IMR-90 (cell line): ENCODE results near the gene PALLD. TPM values are rescaled to one million over a fixed set of nuclear protein-coding genes. Genes with fewer than 3 reads are reported as not detected.
A peak's percentile ranks its signal among the peaks of the same experiment; 100 is the strongest.

Experiments
- ATAC-seq: fragments of 200-7000 bp; cut with Tn5 transposase; 2 replicates; pipeline ENCODE4 v1.9.1; 2020; ENCODE audit warnings: low read depth, mild to moderate bottlenecking, moderate library complexity
- BruUV-seq: library from RNA; stranded (reverse); fragments of 400-500 nt; replicated peaks from 2 replicates; lab custom pipeline; 2021; lab: Mats Ljungman, UMichigan
- CTCF ChIA-PET: fragments of 300-600 bp; formaldehyde crosslinking; extraction: SDS; loops from one replicate; lab custom pipeline; 2021; ENCODE audit warnings: antibody characterized with exemption; lab: Yijun Ruan, JAX
- POLR2A ChIA-PET: fragments of 300-600 bp; sonication (Branson Sonifier 250); formaldehyde crosslinking; loops from one replicate; lab custom pipeline; 2022; ENCODE audit warnings: antibody characterized with exemption; ENCODE audit not compliant: unreplicated experiment; lab: Charles Lee
- DNase-seq: peaks from one replicate; pipeline ENCODE4 v3.0.0; 2013
- H2AFZ ChIP-seq: replicated peaks from 2 replicates; pipeline ENCODE3; 2013; ENCODE audit warnings: low read length, mild to moderate bottlenecking; ENCODE audit not compliant: poor library complexity
- H2AK5ac ChIP-seq: 2 replicates; pipeline ENCODE4 v1.6.1; 2013; ENCODE audit warnings: low read depth, low read length, inconsistent platforms
- H2AK9ac ChIP-seq: replicated peaks from 2 replicates; pipeline ENCODE3; 2013; ENCODE audit warnings: mild to moderate bottlenecking, low read depth, low read length, moderate library complexity; ENCODE audit not compliant: poor library complexity
- H2BK120ac ChIP-seq: 2 replicates; pipeline ENCODE4 v1.6.1; 2013; ENCODE audit warnings: low read depth, low read length, inconsistent platforms
- H2BK15ac ChIP-seq: 3 replicates; pipeline ENCODE4 v1.6.1; 2013; ENCODE audit warnings: low read depth, low read length, inconsistent platforms
- H2BK20ac ChIP-seq: 2 replicates; pipeline ENCODE4 v1.6.1; 2013; ENCODE audit warnings: low read depth, mild to moderate bottlenecking, inconsistent platforms, low read length, moderate library complexity
- H2BK5ac ChIP-seq: 2 replicates; pipeline ENCODE4 v1.6.1; 2013; ENCODE audit warnings: mild to moderate bottlenecking, low read depth, low read length, inconsistent platforms; ENCODE audit not compliant: poor library complexity, severe bottlenecking
- H3K14ac ChIP-seq: replicated peaks from 2 replicates; pipeline ENCODE4 v1.6.1; 2013; ENCODE audit warnings: low read depth, low read length, inconsistent platforms
- H3K18ac ChIP-seq: 2 replicates; pipeline ENCODE4 v1.6.1; 2013; ENCODE audit warnings: low read depth, low read length, control low read depth
- H3K23ac ChIP-seq: 2 replicates; pipeline ENCODE4 v1.6.1; 2013; ENCODE audit warnings: low read depth, low read length, inconsistent platforms
- H3K27ac ChIP-seq: 2 replicates; pipeline ENCODE4 v1.5.1; 2013; ENCODE audit warnings: mild to moderate bottlenecking, control low read depth, low read length; ENCODE audit not compliant: insufficient read depth
- H3K27me3 ChIP-seq: 2 replicates; pipeline ENCODE4 v1.6.1; 2013; ENCODE audit warnings: low read length; ENCODE audit not compliant: control insufficient read depth, insufficient read depth
- H3K36me3 ChIP-seq: 2 replicates; pipeline ENCODE4 v1.6.1; 2013; ENCODE audit warnings: low read length, mixed read lengths; ENCODE audit not compliant: control insufficient read depth, insufficient read depth
- H3K4ac ChIP-seq: 2 replicates; pipeline ENCODE4 v1.6.1; 2013; ENCODE audit warnings: low read depth, low read length, inconsistent platforms
- H3K4me1 ChIP-seq: 2 replicates; pipeline ENCODE4 v1.6.1; 2013; ENCODE audit warnings: low read length, mixed read lengths; ENCODE audit not compliant: control insufficient read depth, insufficient read depth
- H3K4me2 ChIP-seq: 2 replicates; pipeline ENCODE4 v1.6.1; 2013; ENCODE audit warnings: low read depth, mild to moderate bottlenecking, control low read depth, low read length, moderate library complexity
- H3K4me3 ChIP-seq: 2 replicates; pipeline ENCODE4 v1.5.1; 2013; ENCODE audit warnings: low read depth, mild to moderate bottlenecking, control low read depth, low read length, moderate library complexity; ENCODE audit not compliant: insufficient read depth
- H3K56ac ChIP-seq: 2 replicates; pipeline ENCODE4 v1.6.1; 2013; ENCODE audit warnings: low read length, inconsistent platforms; ENCODE audit not compliant: insufficient read depth; ENCODE audit errors: extremely low read depth
- H3K79me1 ChIP-seq, 2 experiments: 2 replicates each; pipeline ENCODE4 v1.6.1; 2013; ENCODE audit warnings: low read length in 2 of 2, inconsistent platforms in 1 of 2, low read depth in 1 of 2
- H3K9ac ChIP-seq: 2 replicates; pipeline ENCODE4 v1.6.1; 2013; ENCODE audit warnings: low read depth, low read length, control low read depth
- H3K9me1 ChIP-seq: 2 replicates; pipeline ENCODE4 v1.6.1; 2013; ENCODE audit warnings: low read length, inconsistent platforms; ENCODE audit not compliant: insufficient read depth
- H3K9me3 ChIP-seq: 2 replicates; pipeline ENCODE4 v1.6.1; 2013; ENCODE audit warnings: low read length; ENCODE audit not compliant: control insufficient read depth, insufficient read depth
- H4K20me1 ChIP-seq: 2 replicates; pipeline ENCODE4 v1.6.1; 2013; ENCODE audit warnings: low read length, inconsistent platforms; ENCODE audit not compliant: insufficient read depth
- H4K5ac ChIP-seq: 2 replicates; pipeline ENCODE4 v1.6.1; 2013; ENCODE audit warnings: mild to moderate bottlenecking, low read depth, low read length, control low read depth
- H4K8ac ChIP-seq, 2 experiments: 2 replicates each; pipeline ENCODE4 v1.6.1; 2013; ENCODE audit warnings: low read depth in 2 of 2, low read length in 2 of 2, control low read depth in 1 of 2, inconsistent platforms in 1 of 2
- H4K91ac ChIP-seq: 2 replicates; pipeline ENCODE4 v1.6.1; 2013; ENCODE audit warnings: low read depth, low read length, inconsistent platforms; ENCODE audit not compliant: insufficient read depth
- BHLHE40 ChIP-seq: fragments of 150-350 bp; IDR thresholded peaks from 2 replicates; pipeline ENCODE4 v1.6.1; 2016; ENCODE audit warnings: mild to moderate bottlenecking, low read depth, low read length
- CEBPB ChIP-seq: IDR thresholded peaks from 2 replicates; pipeline ENCODE4 v1.6.1; 2012; ENCODE audit warnings: low read depth, low read length, improper control_type of control experiment
- CHD1 ChIP-seq: IDR thresholded peaks from 2 replicates; pipeline ENCODE4 v1.6.1; 2012; ENCODE audit warnings: low read depth, low read length, improper control_type of control experiment
- FOS ChIP-seq: fragments of 150-350 bp; IDR thresholded peaks from 2 replicates; pipeline ENCODE4 v1.6.1; 2016; ENCODE audit warnings: low read depth, low read length
- MAFK ChIP-seq: IDR thresholded peaks from 2 replicates; pipeline ENCODE4 v1.6.1; 2012; ENCODE audit warnings: low read depth, low read length, improper control_type of control experiment
- MAZ ChIP-seq: IDR thresholded peaks from 2 replicates; pipeline ENCODE4 v1.6.1; 2012; ENCODE audit warnings: low read depth, mild to moderate bottlenecking, low read length, improper control_type of control experiment, moderate library complexity, borderline replicate concordance
- MXI1 ChIP-seq: IDR thresholded peaks from 2 replicates; pipeline ENCODE4 v1.6.1; 2012; ENCODE audit warnings: low read depth, mild to moderate bottlenecking, low read length, moderate library complexity, borderline replicate concordance
- NFE2L2 ChIP-seq: fragments of 150-350 bp; IDR thresholded peaks from 2 replicates; pipeline ENCODE4 v1.6.1; 2016; ENCODE audit warnings: low read depth, mild to moderate bottlenecking, low read length
- POLR2A ChIP-seq: IDR thresholded peaks from 2 replicates; pipeline ENCODE4 v1.6.1; 2012; ENCODE audit warnings: mild to moderate bottlenecking, low read depth, low read length
- RAD21 ChIP-seq: IDR thresholded peaks from 2 replicates; pipeline ENCODE4 v1.6.1; 2012; ENCODE audit warnings: low read length, improper control_type of control experiment
- RCOR1 ChIP-seq: IDR thresholded peaks from 2 replicates; pipeline ENCODE4 v1.6.1; 2012; ENCODE audit warnings: mild to moderate bottlenecking, low read length, improper control_type of control experiment; ENCODE audit not compliant: insufficient replicate concordance
- RFX5 ChIP-seq: IDR thresholded peaks from 2 replicates; pipeline ENCODE4 v1.8.0; 2012; ENCODE audit warnings: low read depth, mild to moderate bottlenecking, low read length, moderate library complexity
- SMC3 ChIP-seq: fragments of 150-350 bp; IDR thresholded peaks from 2 replicates; pipeline ENCODE4 v1.6.1; 2016; ENCODE audit warnings: low read depth, mild to moderate bottlenecking, antibody characterized with exemption, low read length, moderate library complexity
- WGBS, 2 experiments: methylation state at CpG; one replicate each; pipeline versions ENCODE4 v1.1.5 to v1.1.7; 2013; ENCODE audit warnings: missing lambda C conversion rate in 2 of 2; ENCODE audit not compliant: insufficient read length in 1 of 2; ENCODE audit errors: extremely low coverage in 2 of 2; 5-methylcytosine and 5-hydroxymethylcytosine counted together
- dilution Hi-C: fragments of 300-500 bp; cut with HindIII; formaldehyde crosslinking; loops from one replicate; pipeline ENCODE4 v1.14.3; 2018; ENCODE audit warnings: low sequenced_read_pairs; ENCODE audit not compliant: unreplicated experiment
- in situ Hi-C: fragments of 300-500 bp; cut with MboI; formaldehyde crosslinking; loops from 3 replicates; pipeline ENCODE4 v1.14.3; 2019; ENCODE audit warnings: low sequenced_read_pairs, inconsistent platforms, mixed read lengths
- intact Hi-C: fragments of 100-400 bp; cut with micrococcal nuclease; formaldehyde crosslinking; loops from 2 replicates; pipeline ENCODE4 v1.10.0; 2022
- polyA plus RNA-seq, 3 experiments: library from polyadenylated mRNA; depleted of rRNA; stranded (reverse); fragments of >200 nt; gene quantifications; 2 replicates each; pipeline ENCODE4 v1.2.3, GENCODE V29; 2012; ENCODE audit warnings: low replicate concordance in 1 of 3
- total RNA-seq: library from RNA; depleted of rRNA; stranded (reverse); fragments of >200 nt; gene quantifications from 2 replicates; pipeline ENCODE4 v1.2.3, GENCODE V29; 2012
- TF ChIP-seq, protein P1 (sequence below): conservative IDR thresholded peaks from 2 replicates; pipeline ENCODE4 v1.5.1; 2012; ENCODE audit warnings: mild to moderate bottlenecking, low read depth, low read length, improper control_type of control experiment
- TF ChIP-seq, protein P2 (sequence below): fragments of 150-350 bp; IDR thresholded peaks from 2 replicates; pipeline ENCODE4 v1.6.1; 2017; ENCODE audit warnings: mild to moderate bottlenecking, antibody characterized with exemption, low read length, low read depth
- TF ChIP-seq, protein P3 (sequence below): fragments of 150-350 bp; IDR thresholded peaks from 2 replicates; pipeline ENCODE4 v1.6.1; 2016; ENCODE audit warnings: low read depth, mild to moderate bottlenecking, low read length, moderate library complexity, borderline replicate concordance

PALLD gene
- total and polyA plus RNA-seq, 2 of the 4 experiments (the other 2 are of a cell fraction), result 91.0 to 91.9 TPM

DNA sequence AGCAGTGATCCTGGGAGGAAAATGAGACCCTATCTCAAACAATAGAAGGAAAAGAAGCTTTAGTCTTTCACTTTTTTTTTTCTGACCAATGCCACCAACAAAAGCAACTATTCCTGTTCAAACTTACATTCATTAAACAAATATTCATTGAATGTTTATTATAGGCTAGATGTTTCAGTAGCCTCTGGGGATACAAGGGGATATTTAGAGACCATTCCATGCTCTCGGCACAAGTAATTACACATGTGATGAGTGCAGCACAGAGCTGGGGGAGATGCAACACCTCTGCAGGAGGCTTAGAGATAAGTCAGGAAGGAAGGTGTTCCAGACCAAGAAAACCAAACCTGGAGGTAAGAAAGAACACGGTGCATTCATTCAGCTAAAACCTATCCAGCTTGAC, 68.3 kb downstream of the PALLD start:
- Histone ChIP-seq H2AFZ (no peak overlapping the region), H3K18ac (peak overlapping the region; percentile 6; the same call in 1 of the 2 replicates), H3K4ac (no peak overlapping the region), H3K4me3 (no peak overlapping the region), H2AK9ac (no peak overlapping the region), H3K4me1 (peaks cover 12% of the 10 kb centered on the region), H2BK5ac (no peak overlapping the region), H3K9me1 (peaks cover 7% of the 10 kb centered on the region), H3K36me3 (no peaks in the 10 kb centered on the region), H4K91ac (no peak overlapping the region), H2AK5ac (no peak overlapping the region), H2BK15ac (no peak overlapping the region), H3K9me3 (no peaks in the 10 kb centered on the region), H4K8ac (no peak overlapping the region), H3K27ac (no peak overlapping the region), H3K23ac (no peak overlapping the region), H3K14ac (0 out of 2 replicates have a peak overlapping the region, but pooled peaks have one; percentile 52), H3K27me3 (no peaks in the 10 kb centered on the region), H4K5ac (no peak overlapping the region), H2BK120ac (no peak overlapping the region), H3K9ac (no peak overlapping the region), H3K56ac (no peak overlapping the region), H3K79me1 (no peaks in the 10 kb centered on the region), H4K20me1 (no peaks in the 10 kb centered on the region), H2BK20ac (no peak overlapping the region), H3K4me2 (no peak overlapping the region)
- intact Hi-C loops (no loop called here), in situ Hi-C loops (no loop called here), dilution Hi-C loops (no loop called here)
- ATAC-seq (no peak), DNase-seq (no peak)
- WGBS, 2 experiments, result no CpG with 5 or more reads among the region's 2 CpGs
- BruUV-seq, result no TSS peak
- TF ChIP-seq POLR2A (no peak), CEBPB (no peak), FOS (no peak), MAFK (no peak), MXI1 (no peak), RCOR1 (no peak), BHLHE40 (no peak), MAZ (no peak), RAD21 (no peak), NFE2L2 (no peak), SMC3 (no peak), CHD1 (no peak), RFX5 (no peak)
- TF ChIP-seq, protein P1, sequence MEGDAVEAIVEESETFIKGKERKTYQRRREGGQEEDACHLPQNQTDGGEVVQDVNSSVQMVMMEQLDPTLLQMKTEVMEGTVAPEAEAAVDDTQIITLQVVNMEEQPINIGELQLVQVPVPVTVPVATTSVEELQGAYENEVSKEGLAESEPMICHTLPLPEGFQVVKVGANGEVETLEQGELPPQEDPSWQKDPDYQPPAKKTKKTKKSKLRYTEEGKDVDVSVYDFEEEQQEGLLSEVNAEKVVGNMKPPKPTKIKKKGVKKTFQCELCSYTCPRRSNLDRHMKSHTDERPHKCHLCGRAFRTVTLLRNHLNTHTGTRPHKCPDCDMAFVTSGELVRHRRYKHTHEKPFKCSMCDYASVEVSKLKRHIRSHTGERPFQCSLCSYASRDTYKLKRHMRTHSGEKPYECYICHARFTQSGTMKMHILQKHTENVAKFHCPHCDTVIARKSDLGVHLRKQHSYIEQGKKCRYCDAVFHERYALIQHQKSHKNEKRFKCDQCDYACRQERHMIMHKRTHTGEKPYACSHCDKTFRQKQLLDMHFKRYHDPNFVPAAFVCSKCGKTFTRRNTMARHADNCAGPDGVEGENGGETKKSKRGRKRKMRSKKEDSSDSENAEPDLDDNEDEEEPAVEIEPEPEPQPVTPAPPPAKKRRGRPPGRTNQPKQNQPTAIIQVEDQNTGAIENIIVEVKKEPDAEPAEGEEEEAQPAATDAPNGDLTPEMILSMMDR, result no peak
- TF ChIP-seq, protein P2, sequence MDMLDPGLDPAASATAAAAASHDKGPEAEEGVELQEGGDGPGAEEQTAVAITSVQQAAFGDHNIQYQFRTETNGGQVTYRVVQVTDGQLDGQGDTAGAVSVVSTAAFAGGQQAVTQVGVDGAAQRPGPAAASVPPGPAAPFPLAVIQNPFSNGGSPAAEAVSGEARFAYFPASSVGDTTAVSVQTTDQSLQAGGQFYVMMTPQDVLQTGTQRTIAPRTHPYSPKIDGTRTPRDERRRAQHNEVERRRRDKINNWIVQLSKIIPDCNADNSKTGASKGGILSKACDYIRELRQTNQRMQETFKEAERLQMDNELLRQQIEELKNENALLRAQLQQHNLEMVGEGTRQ, result no peak
- TF ChIP-seq, protein P3, sequence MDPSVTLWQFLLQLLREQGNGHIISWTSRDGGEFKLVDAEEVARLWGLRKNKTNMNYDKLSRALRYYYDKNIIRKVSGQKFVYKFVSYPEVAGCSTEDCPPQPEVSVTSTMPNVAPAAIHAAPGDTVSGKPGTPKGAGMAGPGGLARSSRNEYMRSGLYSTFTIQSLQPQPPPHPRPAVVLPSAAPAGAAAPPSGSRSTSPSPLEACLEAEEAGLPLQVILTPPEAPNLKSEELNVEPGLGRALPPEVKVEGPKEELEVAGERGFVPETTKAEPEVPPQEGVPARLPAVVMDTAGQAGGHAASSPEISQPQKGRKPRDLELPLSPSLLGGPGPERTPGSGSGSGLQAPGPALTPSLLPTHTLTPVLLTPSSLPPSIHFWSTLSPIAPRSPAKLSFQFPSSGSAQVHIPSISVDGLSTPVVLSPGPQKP, result no peak
- CTCF ChIA-PET, result interaction anchor here (0.6 kb wide), 2 partner anchors 142 to 266 kb away, joined by 3 to 4 read pairs; no protein-coding TSS in a partner anchor
- POLR2A ChIA-PET, result no interaction called here
